Stomach (tissue), 9 donors: Measurements from ENCODE around the gene TNFRSF1A. TPM values are rescaled to one million over a fixed set of nuclear protein-coding genes. Genes with fewer than 3 reads are reported as not detected.
"Not testable (repeated sequence)": the region's sequence is repeated elsewhere in the genome, so short reads cannot be mapped to it uniquely, and the experiment has no call there.

Experiments used
- DNase-seq, 2 donors: peaks; one replicate each; pipeline versions ENCODE4 v3.0.0 to v3.0.0-alpha.2; 2013 to 2019
- H3K27ac ChIP-seq, 5 donors: fragments of 200-600 bp in 4 of 5; sonication (generic) in 4 of 5; one replicate each; pipeline ENCODE4 v1.5.1; 2013 to 2019; ENCODE audit warnings: mild to moderate bottlenecking in 1 of 5, moderate library complexity in 1 of 5
- H3K27me3 ChIP-seq, 3 donors: fragments of 200-600 bp; sonication (generic); one replicate each; pipeline ENCODE4 v1.5.1; 2017 to 2019; ENCODE audit warnings: mixed run types in 1 of 3
- H3K36me3 ChIP-seq, 4 donors: fragments of 200-600 bp; sonication (generic); 1 replicate in 3 of 4; 2 replicates in 1 of 4; pipeline ENCODE4 v1.5.1; 2016 to 2019
- H3K4me1 ChIP-seq, 4 donors: fragments of 200-600 bp; sonication (generic); one replicate each; pipeline ENCODE4 v1.5.1; 2016 to 2019
- H3K4me3 ChIP-seq, 4 donors: fragments of 200-600 bp; sonication (generic) in 3 of 4; one replicate each; pipeline ENCODE4 v1.5.1; 2016 to 2019; ENCODE audit warnings: mild to moderate bottlenecking in 1 of 4
- H3K9me3 ChIP-seq, 4 donors: fragments of 200-600 bp; sonication (generic); one replicate each; pipeline ENCODE4 v1.5.1; 2016 to 2019
- EP300 ChIP-seq: sonication (generic); formaldehyde crosslinking; IDR thresholded peaks from one replicate; pipeline ENCODE4 v1.6.1; 2017; ENCODE audit warnings: antibody characterized with exemption
- POLR2A ChIP-seq, 4 donors: fragments of 450-650 bp; IDR thresholded peaks; one replicate each; pipeline ENCODE4 v1.6.1; 2016; ENCODE audit warnings: antibody characterized with exemption in 4 of 4, control low read depth in 2 of 4, mild to moderate bottlenecking in 1 of 4, moderate library complexity in 1 of 4
- POLR2AphosphoS5 ChIP-seq, 3 donors: sonication (generic); formaldehyde crosslinking; IDR thresholded peaks; one replicate each; pipeline ENCODE4 v1.6.1; 2016; ENCODE audit warnings: antibody characterized with exemption in 3 of 3
- WGBS, 5 donors: extraction: QIAGEN DNeasy Blood & Tissue Kit in 3 of 5; methylation state at CpG; one replicate each; pipeline versions ENCODE4 v1.1.5 to v1.1.7; 2013 to 2018; 5-methylcytosine and 5-hydroxymethylcytosine counted together
- intact Hi-C: fragments of 100-400 bp; cut with DNase I; formaldehyde crosslinking; loops from one replicate; pipeline ENCODE4 v1.15.1; 2023; ENCODE audit warnings: low total_unique reads
- polyA plus RNA-seq, 3 donors: library from polyadenylated mRNA; stranded (reverse); fragments of 200-250 nt; gene quantifications; one replicate each; pipeline ENCODE4 v1.2.3, GENCODE V29; 2013
- total RNA-seq, 5 donors: library from RNA; depleted of rRNA; stranded (reverse); fragments of >200 nt; gene quantifications; one replicate each; pipeline versions ENCODE4 v1.1.0 to v1.2.3, GENCODE V29; 2014 to 2016
- TF ChIP-seq, protein P1 (sequence below), 7 experiments: fragments of 450-650 bp in 4 of 7; fragments of 200-600 bp in 3 of 7; sonication (generic) in 3 of 7; IDR thresholded peaks; one replicate each; pipeline ENCODE4 v1.5.1; 2016 to 2019; ENCODE audit warnings: antibody characterized with exemption in 7 of 7, control low read depth in 2 of 7, mild to moderate bottlenecking in 1 of 7
- donor health status: healthy with polysubstance abuse.
- donor health status: Bipolar disorder and iron deficiency.
- donor health status: healthy.

The TNFRSF1A gene
- total and polyA plus RNA-seq, 8 donors, result 35.2 to 432 (median 102) TPM

DNA sequence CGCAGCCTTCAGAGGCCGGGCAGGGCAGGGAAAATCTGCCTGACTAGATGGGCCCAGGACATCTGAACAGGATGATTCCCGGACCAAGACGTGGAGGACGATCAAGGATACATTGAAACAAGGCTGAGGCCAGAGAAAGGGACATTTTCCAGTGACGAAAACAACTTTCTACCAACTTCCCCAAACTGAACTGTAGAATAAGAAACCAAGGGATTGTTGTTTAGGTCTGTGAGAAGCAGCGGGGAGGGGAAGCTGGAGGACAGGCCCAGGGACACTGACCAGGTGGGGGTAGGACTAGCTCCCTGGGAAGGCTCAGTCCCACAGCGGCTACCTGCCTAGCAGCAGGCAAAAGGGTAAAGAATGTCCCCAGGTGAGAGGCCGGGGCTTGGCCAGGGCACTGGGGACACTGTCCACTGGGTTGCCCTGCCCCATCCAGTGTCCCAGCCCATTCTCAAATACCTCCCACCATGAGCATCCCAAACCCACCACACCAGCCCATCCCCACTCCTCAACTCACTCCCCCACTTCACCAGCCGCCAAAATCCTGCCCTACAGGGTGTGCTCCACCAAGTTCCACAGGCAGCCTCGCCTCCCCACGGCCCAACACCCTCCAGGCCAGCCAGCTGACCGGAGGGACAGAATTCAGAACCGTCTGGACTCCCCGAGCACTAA lies 995 bp downstream of the TNFRSF1A start:
- WGBS, 5 donors, result 0 to 2% (median 2%) methylated on average over 15 of the region's 15 CpGs
- peaks cover 65 to 79% (median 75%) of the 10 kb centered on the region in 4 donors for H3K4me1 ChIP-seq
- intact Hi-C loops, result no loop called here

DNA sequence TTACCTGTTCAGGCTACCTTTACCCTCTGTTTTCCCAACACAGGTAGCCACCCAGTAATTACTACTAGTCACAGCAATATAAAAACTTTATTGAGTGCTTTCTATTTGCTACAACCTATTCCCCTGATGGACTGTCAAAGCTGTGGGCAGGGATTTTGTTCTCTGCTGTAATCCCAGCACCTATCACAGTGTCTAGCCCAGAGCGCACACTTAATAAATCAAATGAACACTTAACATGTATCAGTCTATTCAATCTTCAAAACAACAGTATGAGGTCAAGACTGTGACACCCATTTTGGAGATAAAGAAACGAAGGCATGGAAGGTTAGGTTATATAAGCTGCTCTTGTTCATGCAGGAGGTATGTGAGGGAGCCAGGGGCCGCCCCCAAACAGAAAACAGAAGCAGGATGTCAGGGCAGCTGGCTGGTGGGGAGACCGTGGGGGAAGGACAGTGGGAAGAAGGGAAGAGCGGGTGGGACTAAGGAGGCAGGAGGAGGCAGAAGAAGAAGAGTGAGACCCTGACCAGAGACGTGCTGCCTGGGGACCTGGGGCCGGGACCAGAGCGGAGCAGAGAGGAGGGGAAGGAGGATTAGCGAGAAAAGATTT lies 1.7 kb downstream of the TNFRSF1A start:
- H3K27me3 ChIP-seq, result no peaks in the 10 kb centered on the region
- TF ChIP-seq EP300, result no peak
- TF ChIP-seq POLR2AphosphoS5 (IDR thresholded peaks at IDR 0.05), result peak in 2 of 3 donors; percentile 70 to 79
- TF ChIP-seq POLR2A (IDR thresholded peaks at IDR 0.05), result peak in 2 of 4 donors; percentile 14 to 64
- TF ChIP-seq, protein P1, sequence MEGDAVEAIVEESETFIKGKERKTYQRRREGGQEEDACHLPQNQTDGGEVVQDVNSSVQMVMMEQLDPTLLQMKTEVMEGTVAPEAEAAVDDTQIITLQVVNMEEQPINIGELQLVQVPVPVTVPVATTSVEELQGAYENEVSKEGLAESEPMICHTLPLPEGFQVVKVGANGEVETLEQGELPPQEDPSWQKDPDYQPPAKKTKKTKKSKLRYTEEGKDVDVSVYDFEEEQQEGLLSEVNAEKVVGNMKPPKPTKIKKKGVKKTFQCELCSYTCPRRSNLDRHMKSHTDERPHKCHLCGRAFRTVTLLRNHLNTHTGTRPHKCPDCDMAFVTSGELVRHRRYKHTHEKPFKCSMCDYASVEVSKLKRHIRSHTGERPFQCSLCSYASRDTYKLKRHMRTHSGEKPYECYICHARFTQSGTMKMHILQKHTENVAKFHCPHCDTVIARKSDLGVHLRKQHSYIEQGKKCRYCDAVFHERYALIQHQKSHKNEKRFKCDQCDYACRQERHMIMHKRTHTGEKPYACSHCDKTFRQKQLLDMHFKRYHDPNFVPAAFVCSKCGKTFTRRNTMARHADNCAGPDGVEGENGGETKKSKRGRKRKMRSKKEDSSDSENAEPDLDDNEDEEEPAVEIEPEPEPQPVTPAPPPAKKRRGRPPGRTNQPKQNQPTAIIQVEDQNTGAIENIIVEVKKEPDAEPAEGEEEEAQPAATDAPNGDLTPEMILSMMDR (IDR thresholded peaks at IDR 0.05), result no peak
- WGBS, 5 donors, result 1 to 4% (median 2%) methylated on average over 9 of the region's 9 CpGs
- H3K27ac ChIP-seq, result peak overlapping the region; percentile 95 to 99 (median 97)
- intact Hi-C loops, result no loop called here
- H3K4me3 ChIP-seq, result peak overlapping the region; percentile 75 to 92 (median 82)
- H3K9me3 ChIP-seq, result no peaks in the 10 kb centered on the region
- H3K4me1 ChIP-seq, result peaks cover 65 to 79% (median 75%) of the 10 kb centered on the region in 4 donors
- DNase-seq, result peak in 1 of 2 donors; percentile 78
- no peaks in the 10 kb centered on the region for H3K36me3 ChIP-seq

More for the DNA sequence above, 995 bp downstream of the TNFRSF1A start:
- Histone ChIP-seq H3K9me3 (no peaks in the 10 kb centered on the region), H3K4me3 (peak overlapping the region; percentile 75 to 92 (median 82)), H3K27me3 (no peaks in the 10 kb centered on the region), H3K27ac (peak overlapping the region; percentile 95 to 99 (median 97)), H3K36me3 (no peaks in the 10 kb centered on the region)
- no peak for TF ChIP-seq POLR2AphosphoS5 (IDR thresholded peaks at IDR 0.05)
- TF ChIP-seq POLR2A (IDR thresholded peaks at IDR 0.05), result no peak
- TF ChIP-seq EP300, result no peak
- DNase-seq, result peak in 1 of 2 donors; percentile 61

DNA sequence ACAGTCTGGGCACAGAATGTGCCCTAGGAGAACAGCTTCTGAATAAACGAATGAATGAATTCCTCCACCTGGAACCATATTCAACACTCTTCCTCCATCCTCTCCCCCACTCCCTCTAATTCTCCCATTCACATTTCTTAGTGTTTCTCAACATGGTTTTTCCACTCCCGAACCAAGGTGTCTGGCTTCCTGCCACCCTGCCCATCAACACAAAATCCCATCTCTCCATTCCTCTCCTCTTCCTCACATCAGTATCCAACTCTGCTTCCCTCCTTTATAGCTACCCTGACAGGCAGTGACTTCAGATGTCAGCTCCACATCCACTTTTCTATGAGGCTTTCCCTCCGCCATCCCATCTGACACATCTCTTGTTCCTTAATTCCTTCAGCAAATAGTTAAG lies 2.9 kb downstream of the TNFRSF1A start:
- no peak for TF ChIP-seq POLR2A (IDR thresholded peaks at IDR 0.05)
- no peak for TF ChIP-seq EP300
- TF ChIP-seq POLR2AphosphoS5 (IDR thresholded peaks at IDR 0.05), result no peak
- TF ChIP-seq, protein P1 (IDR thresholded peaks at IDR 0.05), result no peak
- peak overlapping the region; percentile 75 to 92 (median 82) for H3K4me3 ChIP-seq
- no peaks in the 10 kb centered on the region for H3K9me3 ChIP-seq
- H3K27me3 ChIP-seq, result no peaks in the 10 kb centered on the region
- intact Hi-C loops, result loop anchor here (10.0 kb wide), 1 partner anchor 46 kb away; the partner anchor contains the start of gene LTBR
- no peak for DNase-seq
- peak overlapping the region; percentile 95 to 99 (median 97) for H3K27ac ChIP-seq
- H3K4me1 ChIP-seq, result peaks cover 76 to 82% (median 78%) of the 10 kb centered on the region in 4 donors
- peaks cover 0 to 8% (median 7%) of the 10 kb centered on the region in 4 donors for H3K36me3 ChIP-seq
- WGBS, 5 donors, result 31 to 40% (median 35%) methylated on average over 3 of the region's 3 CpGs

DNA sequence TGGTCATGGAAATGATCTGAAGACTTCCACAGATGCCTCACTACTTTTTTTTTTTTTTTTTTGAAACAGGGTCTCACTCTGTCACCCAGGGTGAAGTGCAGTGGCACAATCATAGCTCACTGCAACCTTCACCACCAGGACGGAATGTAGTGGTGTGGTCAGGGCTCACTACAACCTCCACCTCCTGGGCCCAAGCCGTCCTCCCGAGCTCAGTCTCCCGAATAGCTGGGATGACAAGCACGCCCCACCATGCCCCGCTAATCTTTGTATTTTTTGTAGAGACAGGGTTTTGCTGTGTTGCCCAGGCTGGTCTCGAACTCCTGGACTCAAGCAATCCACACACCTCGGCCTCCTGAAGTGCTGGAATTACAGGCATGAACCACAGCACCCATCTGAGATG lies 3.3 kb downstream of the TNFRSF1A start:
- Histone ChIP-seq H3K4me1 (peaks cover 76 to 82% (median 78%) of the 10 kb centered on the region in 4 donors), H3K36me3 (peaks cover 2 to 12% (median 12%) of the 10 kb centered on the region in 4 donors), H3K27ac (peak overlapping the region; percentile 85 to 99 (median 97)), H3K4me3 (peak overlapping the region; percentile 75 to 92 (median 82))
- H3K27me3 ChIP-seq, DNase-seq, H3K9me3 ChIP-seq: not testable (repeated sequence)
- intact Hi-C loops, result loop anchor here (10.0 kb wide), 1 partner anchor 46 kb away; the partner anchor contains the start of gene LTBR
- 48 to 71% (median 57%) methylated on average over 7 to 8 of the region's 8 CpGs for WGBS, 5 donors

DNA sequence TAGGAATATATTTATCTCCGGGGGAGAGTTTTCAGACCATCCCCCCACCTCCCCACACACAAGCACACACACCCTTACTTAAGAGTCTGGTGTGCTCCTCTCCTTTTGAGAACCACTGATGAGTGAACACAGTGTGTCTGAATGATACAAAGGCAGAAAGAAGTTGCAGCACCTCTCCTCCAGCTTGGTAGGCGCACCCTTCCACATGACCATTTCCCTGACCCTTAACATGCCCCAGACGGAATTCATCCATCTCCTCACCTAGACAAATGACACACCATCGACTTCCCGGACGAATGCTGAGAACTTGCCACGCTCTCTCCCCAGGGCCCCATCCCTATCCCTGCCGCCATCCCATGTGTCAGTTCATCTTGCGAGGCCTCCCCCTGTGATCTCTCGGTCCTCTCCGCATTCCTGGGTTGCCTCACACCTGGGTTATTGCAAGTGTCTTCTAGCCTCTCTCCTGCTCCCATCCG lies 3.9 kb downstream of the TNFRSF1A start:
- Histone ChIP-seq H3K9me3 (no peaks in the 10 kb centered on the region), H3K36me3 (peaks cover 8 to 18% (median 17%) of the 10 kb centered on the region in 4 donors), H3K4me1 (peaks cover 76 to 82% (median 78%) of the 10 kb centered on the region in 4 donors), H3K4me3 (peak overlapping the region; percentile 75 to 92 (median 82)), H3K27me3 (no peaks in the 10 kb centered on the region), H3K27ac (peak overlapping the region; percentile 85 to 99 (median 97))
- 29 to 59% (median 45%) methylated on average over 12 of the region's 12 CpGs for WGBS, 5 donors
- intact Hi-C loops, result loop anchor here (10.0 kb wide), 1 partner anchor 47 kb away; the partner anchor contains the start of gene LTBR
- TF ChIP-seq EP300, result no peak
- TF ChIP-seq, protein P1 (IDR thresholded peaks at IDR 0.05), result no peak
- no peak for TF ChIP-seq POLR2A (IDR thresholded peaks at IDR 0.05)
- peak in 2 of 3 donors; percentile 9 to 67 for TF ChIP-seq POLR2AphosphoS5 (IDR thresholded peaks at IDR 0.05)
- DNase-seq, result no peak
